Measurements from ENCODE around the gene MILR1.

Gene MILR1

DNA sequence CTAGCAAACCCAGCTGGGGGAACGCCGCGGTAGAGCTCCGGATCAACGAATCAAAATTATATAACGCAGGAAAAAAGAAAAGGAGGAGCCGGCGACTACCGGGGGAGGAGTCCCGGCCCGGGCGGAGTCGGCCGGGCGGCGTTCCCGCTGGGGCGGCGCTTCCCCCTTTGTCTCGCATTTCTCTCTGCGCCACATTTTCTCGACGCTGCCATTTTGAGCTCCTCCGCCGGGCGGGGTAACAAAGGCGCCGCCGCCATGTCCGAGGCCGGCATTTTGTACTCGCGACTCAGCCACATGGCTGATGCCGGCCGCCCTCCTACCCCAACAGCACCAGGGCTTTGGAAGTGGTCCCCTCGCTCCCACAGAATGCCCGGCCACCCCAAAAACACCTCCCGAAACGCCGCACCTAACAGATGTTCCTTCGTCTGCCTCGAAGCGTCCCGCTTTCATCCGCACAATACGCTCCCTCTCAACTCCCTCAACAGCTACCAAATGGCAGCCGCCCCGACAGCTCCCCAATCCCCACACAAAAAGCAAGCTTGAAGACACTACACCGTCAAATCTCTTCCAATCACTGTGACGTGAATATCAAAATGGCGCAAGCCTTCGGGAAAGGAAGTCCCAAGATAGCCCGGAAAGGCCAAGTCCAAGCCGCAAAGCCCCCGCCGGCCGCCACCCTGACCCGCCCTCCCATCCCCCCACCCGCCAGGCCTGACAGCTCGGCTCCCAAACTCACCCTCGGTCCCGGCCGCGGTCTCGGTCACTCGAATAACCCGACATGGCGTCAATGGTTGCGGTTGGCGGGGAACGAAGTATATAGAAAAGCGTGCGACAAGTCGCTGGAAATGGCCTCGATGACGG is 56.7 kb downstream of the MILR1 start:
- peaks cover 6% of the 10 kb centered on the region for H3K4me1 ChIP-seq
- H3K4me3 ChIP-seq, result peak overlapping the region; percentile 94
- in situ Hi-C loops (cut with MboI; ENCODE audit: low sequenced_read_pairs), result loop anchor here (25.0 kb wide), 1 partner anchor 693 kb away; no protein-coding TSS in a partner anchor
- DNase-seq (ENCODE audit: low spot score in 2 of 2), result peak; percentile 82 to 90
- no peaks in the 10 kb centered on the region for H3K27me3 ChIP-seq (ENCODE audit: low read depth)
- H3K9me3 ChIP-seq, result no peaks in the 10 kb centered on the region
- peaks cover 72% of the 10 kb centered on the region for H3K36me3 ChIP-seq (replicated peaks)

GRCh38 chr17:64506201-64506575 is 57.3 kb downstream of the MILR1 start, which contains the start of gene DDX5:
TSS of gene DDX5 (minus strand) at chr17:64506289. CDS start at chr17:64506119, 170 bp downstream.
- no peaks in the 10 kb centered on the region for H3K9me3 ChIP-seq
- no peaks in the 10 kb centered on the region for H3K27me3 ChIP-seq (ENCODE audit: low read depth)
- H3K4me1 ChIP-seq, result peaks cover 6% of the 10 kb centered on the region
- in situ Hi-C loops (cut with MboI; ENCODE audit: low sequenced_read_pairs), result loop anchor here (25.0 kb wide), 1 partner anchor 694 kb away; no protein-coding TSS in a partner anchor
- peaks cover 69% of the 10 kb centered on the region for H3K36me3 ChIP-seq (replicated peaks)
- H3K4me3 ChIP-seq, result peak within 1 kb of the TSS; percentile 94
- DNase-seq (ENCODE audit: low spot score in 2 of 2), result peak in 1 of 2 experiments; percentile 98

DNA sequence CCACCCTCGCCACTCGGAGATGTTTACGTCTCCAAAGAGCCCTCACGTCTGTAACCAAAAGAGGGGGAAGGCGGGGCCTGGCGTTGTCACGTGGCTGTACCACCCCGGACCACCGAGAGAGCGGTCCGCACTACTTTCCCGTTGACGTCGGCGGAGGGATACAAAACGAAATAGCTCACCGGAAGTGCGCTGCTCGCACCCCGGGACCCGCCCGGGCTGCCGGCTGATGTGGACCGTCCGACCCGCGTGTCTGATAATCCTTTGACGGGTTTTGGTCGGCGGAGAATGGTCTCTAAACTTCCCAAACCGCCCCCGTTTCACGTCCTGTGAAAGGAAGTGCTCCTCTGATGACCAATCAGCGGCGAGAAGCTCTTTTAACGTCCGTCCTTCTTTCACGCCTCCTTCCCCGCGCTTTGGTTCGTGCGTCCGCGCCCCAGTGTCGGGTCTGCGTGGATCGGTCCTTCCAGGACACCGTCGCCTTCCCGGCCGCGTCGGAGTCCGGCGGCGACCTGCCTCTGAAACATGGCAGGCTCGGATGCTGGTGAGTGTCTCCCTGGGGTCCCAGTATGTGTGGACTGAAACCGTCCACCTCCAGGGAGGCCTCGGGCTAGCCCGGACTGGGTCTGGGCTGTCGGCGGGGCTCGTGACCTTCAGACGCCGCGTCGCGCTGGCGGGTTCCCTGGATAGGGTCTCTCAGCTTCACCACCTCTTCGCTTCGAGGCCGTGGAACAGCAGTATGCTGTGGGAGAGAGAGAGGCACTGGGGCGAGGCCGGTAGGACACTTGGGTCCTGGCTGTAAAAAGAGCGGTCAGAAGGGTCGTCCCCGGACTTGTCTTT is 57.9 kb downstream of the MILR1 start, which contains the start of gene CEP95:
CEP95 (plus strand) TSS at position 402 of the 837 bp plus-strand sequence; CDS start at position 523, 121 bp downstream.
- no peaks in the 10 kb centered on the region for H3K27me3 ChIP-seq (ENCODE audit: low read depth)
- in situ Hi-C loops (cut with MboI; ENCODE audit: low sequenced_read_pairs), result loop anchor here (25.0 kb wide), 1 partner anchor 694 kb away; no protein-coding TSS in a partner anchor
- H3K4me3 ChIP-seq, result peak within 1 kb of the TSS; percentile 94
- H3K4me1 ChIP-seq, result peaks cover 8% of the 10 kb centered on the region
- H3K9me3 ChIP-seq, result no peaks in the 10 kb centered on the region
- H3K36me3 ChIP-seq (replicated peaks), result peaks cover 69% of the 10 kb centered on the region
- DNase-seq (ENCODE audit: low spot score in 2 of 2), result peak; percentile 94 to 98

DNA sequence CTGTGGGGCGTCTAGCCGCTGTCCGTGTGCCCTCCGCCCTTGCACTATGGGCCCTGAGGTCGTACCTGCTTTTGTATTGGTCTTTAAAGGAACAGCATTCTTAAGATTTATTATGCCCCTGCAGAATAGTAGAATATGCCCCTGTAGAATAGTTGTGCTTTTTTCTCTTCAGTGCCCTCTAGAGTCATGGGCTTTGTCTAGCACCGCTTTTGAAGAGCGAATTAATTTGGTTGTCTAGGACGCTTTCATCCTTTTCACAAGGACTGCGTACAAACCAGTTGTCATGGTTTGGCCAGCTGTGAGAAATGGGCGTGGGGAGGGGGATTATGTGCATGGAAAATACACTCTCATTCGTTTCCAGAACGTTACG is 58.5 kb downstream of the MILR1 start:
- Histone ChIP-seq H3K36me3 (replicated peaks) (peaks cover 67% of the 10 kb centered on the region), H3K9me3 (no peaks in the 10 kb centered on the region), H3K4me1 (peaks cover 11% of the 10 kb centered on the region), H3K4me3 (peak overlapping the region; percentile 94), H3K27me3 (ENCODE audit: low read depth) (no peaks in the 10 kb centered on the region)
- DNase-seq (ENCODE audit: low spot score in 2 of 2), result peak; percentile 81 to 92
- in situ Hi-C loops (cut with MboI; ENCODE audit: low sequenced_read_pairs), result loop anchor here (25.0 kb wide), 1 partner anchor 695 kb away; no protein-coding TSS in a partner anchor

- Histone ChIP-seq H3K4me3 (no peak overlapping the region), H3K4me1 (peaks cover 11% of the 10 kb centered on the region), H3K36me3 (replicated peaks) (peaks cover 67% of the 10 kb centered on the region), H3K9me3 (no peaks in the 10 kb centered on the region), H3K27me3 (ENCODE audit: low read depth) (no peaks in the 10 kb centered on the region)
- no peak for DNase-seq (ENCODE audit: low spot score in 2 of 2)
- in situ Hi-C loops (cut with MboI; ENCODE audit: low sequenced_read_pairs), result loop anchor here (25.0 kb wide), 1 partner anchor 696 kb away; no protein-coding TSS in a partner anchor
These were observed 59.8 kb downstream of the MILR1 start for GRCh38 chr17:64508683-64509082.

DNA sequence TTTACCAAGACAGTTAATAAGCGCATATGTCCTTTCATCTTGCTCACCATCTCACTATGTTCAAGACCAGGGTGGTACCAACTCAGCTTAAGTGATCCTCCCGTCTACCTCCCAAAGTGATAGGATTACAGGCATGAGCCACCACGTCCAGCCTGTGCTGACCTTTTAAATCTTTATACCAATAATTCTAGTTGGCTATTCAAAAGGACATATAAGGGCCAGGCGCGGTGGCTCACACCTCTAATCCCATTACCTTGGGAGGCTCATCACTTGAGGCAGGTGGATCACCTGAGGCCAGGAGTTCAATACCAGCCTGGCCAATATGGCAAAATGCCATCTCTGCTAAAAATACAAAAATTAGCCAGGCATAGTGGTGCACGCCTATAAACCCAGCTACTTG is 60.3 kb downstream of the MILR1 start:
- Histone ChIP-seq H3K4me1 (peaks cover 8% of the 10 kb centered on the region), H3K9me3 (no peaks in the 10 kb centered on the region), H3K27me3 (ENCODE audit: low read depth) (no peaks in the 10 kb centered on the region), H3K36me3 (replicated peaks) (peaks cover 67% of the 10 kb centered on the region), H3K4me3 (no peak overlapping the region)
- in situ Hi-C loops (cut with MboI; ENCODE audit: low sequenced_read_pairs), result loop anchor here (25.0 kb wide), 1 partner anchor 697 kb away; no protein-coding TSS in a partner anchor
- DNase-seq (ENCODE audit: low spot score in 2 of 2), result no peak

- Histone ChIP-seq H3K36me3 (replicated peaks) (peaks cover 90% of the 10 kb centered on the region), H3K4me3 (no peak overlapping the region), H3K27me3 (ENCODE audit: low read depth) (no peaks in the 10 kb centered on the region), H3K4me1 (peaks cover 5% of the 10 kb centered on the region), H3K9me3 (no peaks in the 10 kb centered on the region)
- no peak for DNase-seq (ENCODE audit: low spot score in 2 of 2)
- in situ Hi-C loops (cut with MboI; ENCODE audit: low sequenced_read_pairs), result loop anchor here (25.0 kb wide), 1 partner anchor 703 kb away; no protein-coding TSS in a partner anchor
These were observed 66.5 kb downstream of the MILR1 start for GRCh38 chr17:64515419-64515818.

DNA sequence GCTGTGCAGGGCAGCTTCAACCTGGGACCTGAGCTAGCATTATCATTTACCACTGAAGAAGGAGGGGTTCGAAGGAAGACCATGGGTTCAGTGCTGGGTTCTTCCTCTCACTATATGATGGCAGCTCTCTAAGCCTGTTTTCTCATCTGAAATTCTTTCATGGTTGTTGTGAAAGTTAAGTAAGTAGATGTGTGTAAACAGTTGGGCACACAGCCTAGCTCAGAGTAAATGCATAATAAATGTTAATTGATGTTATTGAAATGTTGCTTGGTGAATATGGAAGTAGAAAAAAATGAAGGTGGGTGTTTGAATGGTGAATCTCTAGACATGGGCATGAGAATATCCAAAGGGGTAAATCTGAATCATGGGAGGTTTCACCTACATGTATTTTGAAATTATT is 66.9 kb downstream of the MILR1 start:
- Histone ChIP-seq H3K4me1 (peaks cover 5% of the 10 kb centered on the region), H3K4me3 (no peak overlapping the region), H3K9me3 (no peaks in the 10 kb centered on the region), H3K36me3 (replicated peaks) (peaks cover 90% of the 10 kb centered on the region), H3K27me3 (ENCODE audit: low read depth) (no peaks in the 10 kb centered on the region)
- in situ Hi-C loops (cut with MboI; ENCODE audit: low sequenced_read_pairs), result loop anchor here (25.0 kb wide), 1 partner anchor 704 kb away; no protein-coding TSS in a partner anchor
- DNase-seq (ENCODE audit: low spot score in 2 of 2), result no peak

Data from HAP-1 (cell line).